ENCODE results near the gene DOK7. TPM values are rescaled to one million over a fixed set of nuclear protein-coding genes. Genes with fewer than 3 reads are reported as not detected.
"Not testable (repeated sequence)": the region's sequence is repeated elsewhere in the genome, so short reads cannot be mapped to it uniquely, and the experiment has no call there.

The DOK7 gene
- total RNA-seq, 1 donor from 2014 or later, result not detected

- DNase-seq, result no peak
These were observed 59.5 kb downstream of the DOK7 start for GRCh38 chr4:3522651-3523050.

GRCh38 chr4:3523146-3523627, 60.1 kb downstream of the DOK7 start:
- no peak for DNase-seq

- no peak for DNase-seq
These were observed 60.6 kb downstream of the DOK7 start for GRCh38 chr4:3523628-3524221.

GRCh38 chr4:3524349-3524748, 61.2 kb downstream of the DOK7 start:
- DNase-seq, result no peak

- no peak for DNase-seq
These were observed 61.8 kb downstream of the DOK7 start for GRCh38 chr4:3524920-3525319.

GRCh38 chr4:3525532-3526430, 62.7 kb downstream of the DOK7 start:
- DNase-seq, result no peak

GRCh38 chr4:3526456-3526855, 63.4 kb downstream of the DOK7 start:
- no peak for DNase-seq

- DNase-seq, result no peak
These were observed 64.2 kb downstream of the DOK7 start for GRCh38 chr4:3527101-3527913.

- no peak for DNase-seq
These were observed 65.1 kb downstream of the DOK7 start for GRCh38 chr4:3527914-3528876.

- DNase-seq, result no peak
These were observed 66.3 kb downstream of the DOK7 start for GRCh38 chr4:3529363-3529762.

- DNase-seq, result no peak
These were observed 66.9 kb downstream of the DOK7 start for GRCh38 chr4:3530051-3530450.

- no peak for DNase-seq
These were observed 67.7 kb downstream of the DOK7 start for GRCh38 chr4:3530663-3531254.

GRCh38 chr4:3531318-3531878, 68.3 kb downstream of the DOK7 start:
- no peak for DNase-seq

- peak; percentile 91 for DNase-seq
These were observed 69.0 kb downstream of the DOK7 start, which contains the start of gene LRPAP1 for GRCh38 chr4:3531879-3532750. Gene LRPAP1 (minus strand): TSS chr4:3532422. CDS start chr4:3532412, 10 bp downstream.

GRCh38 chr4:3532751-3533422, 69.8 kb downstream of the DOK7 start:
- no peak for DNase-seq

- DNase-seq, result no peak
These were observed 70.3 kb downstream of the DOK7 start for GRCh38 chr4:3533423-3533820.

GRCh38 chr4:3535812-3536211, 72.7 kb downstream of the DOK7 start:
- not testable (repeated sequence) for DNase-seq

- DNase-seq, result not testable (repeated sequence)
These were observed 75.8 kb downstream of the DOK7 start for GRCh38 chr4:3538906-3539305.

- DNase-seq, result not testable (repeated sequence)
These were observed 80.3 kb downstream of the DOK7 start for GRCh38 chr4:3543415-3543814.
